Neural cell (in vitro differentiated cells): ENCODE data around the gene MARS2. TPM values are rescaled to one million over a fixed set of nuclear protein-coding genes. Genes with fewer than 3 reads are reported as not detected.

Experiments used
- H2AFZ ChIP-seq: fragments of 200-600, 300-800 bp; sonication (generic), shearing (Covaris generic); 2 replicates; pipeline ENCODE4 v1.6.0; 2014; ENCODE audit warnings: low read depth, mild to moderate bottlenecking, antibody characterized with exemption, low read length, moderate library complexity
- H3F3A ChIP-seq: fragments of 200-600 bp; shearing (Covaris generic); 2 replicates; pipeline ENCODE4 v1.6.1; 2016; ENCODE audit warnings: mild to moderate bottlenecking, moderate library complexity, mixed read lengths, antibody characterized with exemption, low read length; ENCODE audit not compliant: insufficient read depth, poor library complexity, severe bottlenecking
- H3K27ac ChIP-seq: fragments of 200-600, 300-800 bp; sonication (generic), shearing (Covaris generic); 2 replicates; pipeline ENCODE4 v1.5.1; 2014; ENCODE audit warnings: mild to moderate bottlenecking, low read length, moderate library complexity
- H3K27me3 ChIP-seq: fragments of 300-800, 200-600 bp; sonication (generic), shearing (Covaris generic); 2 replicates; pipeline ENCODE4 v1.6.0; 2014; ENCODE audit warnings: mild to moderate bottlenecking, low read depth, low read length, moderate library complexity; ENCODE audit not compliant: insufficient read depth
- H3K36me3 ChIP-seq: fragments of 300-800, 200-600 bp; sonication (generic), shearing (Covaris generic); 2 replicates; pipeline ENCODE4 v1.5.1; 2014; ENCODE audit warnings: mild to moderate bottlenecking, antibody characterized with exemption, low read length, moderate library complexity; ENCODE audit not compliant: insufficient read depth
- H3K4me2 ChIP-seq: fragments of 300-800, 200-600 bp; sonication (generic), shearing (Covaris generic); 2 replicates; pipeline ENCODE4 v1.6.0; 2014; ENCODE audit warnings: mild to moderate bottlenecking, low read length
- H3K4me3 ChIP-seq: fragments of 300-800, 200-600 bp; sonication (generic), shearing (Covaris generic); 2 replicates; pipeline ENCODE4 v1.5.1; 2014; ENCODE audit warnings: mild to moderate bottlenecking, low read length, moderate library complexity
- H3K79me2 ChIP-seq: fragments of 200-600 bp; shearing (Covaris generic); replicated peaks from 2 replicates; pipeline ENCODE4 v1.6.0; 2014; ENCODE audit warnings: mild to moderate bottlenecking, low read length, moderate library complexity; ENCODE audit not compliant: insufficient read depth
- H3K9ac ChIP-seq: fragments of 300-800, 200-600 bp; sonication (generic), shearing (Covaris generic); 2 replicates; pipeline ENCODE4 v1.6.1; 2016; ENCODE audit warnings: mild to moderate bottlenecking, low read length, mixed read lengths
- H3K9me2 ChIP-seq: fragments of 200-600 bp; shearing (Covaris generic); 2 replicates; pipeline ENCODE4 v1.6.1; 2016; ENCODE audit warnings: mild to moderate bottlenecking, low read length, mixed read lengths; ENCODE audit not compliant: insufficient read depth
- H3K9me3 ChIP-seq: fragments of 200-600, 300-800 bp; sonication (generic), shearing (Covaris generic); 2 replicates; pipeline ENCODE4 v1.6.1; 2016; ENCODE audit warnings: mild to moderate bottlenecking, mixed run types, low read length, moderate library complexity, mixed read lengths
- H4K20me1 ChIP-seq: fragments of 200-600 bp; shearing (Covaris generic); 2 replicates; pipeline ENCODE4 v1.6.1; 2016; ENCODE audit warnings: mild to moderate bottlenecking, mixed run types; ENCODE audit not compliant: insufficient read depth
- EP300 ChIP-seq: fragments of 450-650 bp; conservative IDR thresholded peaks from 2 replicates; pipeline ENCODE4 v1.6.1; 2014; ENCODE audit warnings: antibody characterized with exemption, mild to moderate bottlenecking, moderate library complexity; ENCODE audit not compliant: poor library complexity, severe bottlenecking
- EZH2 ChIP-seq: fragments of 200-600, 300-800 bp; shearing (Covaris generic), sonication (generic); IDR thresholded peaks from 2 replicates; pipeline ENCODE4 v1.6.1; 2014; ENCODE audit warnings: antibody characterized with exemption, low read length, borderline replicate concordance, mild to moderate bottlenecking; ENCODE audit not compliant: insufficient read depth, poor library complexity, severe bottlenecking
- MXI1 ChIP-seq: fragments of 450-650 bp; conservative IDR thresholded peaks from 2 replicates; pipeline ENCODE4 v1.6.1; 2014; ENCODE audit warnings: antibody characterized with exemption, mild to moderate bottlenecking; ENCODE audit not compliant: poor library complexity, severe bottlenecking
- POLR2AphosphoS5 ChIP-seq: IDR thresholded peaks from 2 replicates; pipeline ENCODE4 v1.6.1; 2012
- RAD21 ChIP-seq: fragments of 450-650 bp; conservative IDR thresholded peaks from 2 replicates; pipeline ENCODE4 v1.6.1; 2014; ENCODE audit warnings: antibody characterized with exemption, mild to moderate bottlenecking, moderate library complexity
- SMC3 ChIP-seq: fragments of 450-650 bp; conservative IDR thresholded peaks from 2 replicates; pipeline ENCODE4 v1.6.1; 2014; ENCODE audit warnings: antibody characterized with exemption, mild to moderate bottlenecking, moderate library complexity; ENCODE audit not compliant: poor library complexity
- TAF1 ChIP-seq: IDR thresholded peaks from 2 replicates; pipeline ENCODE4 v1.6.1; 2012; ENCODE audit warnings: low read depth
- polyA plus RNA-seq: library from polyadenylated mRNA; depleted of rRNA; stranded (reverse); fragments of >200 nt; gene quantifications from 2 replicates; pipeline ENCODE4 v1.2.3, GENCODE V29; 2014
- TF ChIP-seq, protein P1 (sequence below): fragments of 450-650 bp; IDR thresholded peaks from 2 replicates; pipeline ENCODE4 v1.5.1; 2014; ENCODE audit warnings: antibody characterized with exemption, mild to moderate bottlenecking, moderate library complexity; ENCODE audit not compliant: poor library complexity, severe bottlenecking
- TF ChIP-seq, protein P2 (sequence below): IDR thresholded peaks from 2 replicates; pipeline ENCODE4 v1.6.1; 2012; ENCODE audit warnings: borderline replicate concordance

The MARS2 gene
- polyA plus RNA-seq, 1 donor from 2014 or later: 3.8 TPM

DNA sequence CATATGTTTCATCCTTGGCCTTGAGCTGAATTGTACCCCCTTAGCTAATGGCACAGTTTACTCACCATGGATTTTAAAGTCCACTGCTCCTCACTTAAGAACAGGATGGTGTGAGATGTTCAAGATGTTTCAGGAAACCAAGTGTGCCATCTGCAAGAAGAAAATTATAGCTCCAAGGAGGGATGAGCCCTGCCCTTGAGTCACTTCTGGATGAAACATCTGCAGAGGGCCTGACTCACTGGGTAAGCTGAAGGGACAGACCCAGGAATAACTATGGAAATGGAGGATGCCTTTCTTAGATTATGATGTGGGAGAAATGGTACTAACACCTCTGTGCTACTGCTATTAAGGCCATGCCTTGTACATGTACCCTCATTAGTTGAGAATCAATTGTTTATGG lies 6.4 kb downstream of the MARS2 start:
- no peaks in the 10 kb centered on the region for H3K9me3 ChIP-seq
- H3K4me2 ChIP-seq: no peak overlapping the region
- no peak overlapping the region for H2AFZ ChIP-seq
- H4K20me1 ChIP-seq: no peaks in the 10 kb centered on the region
- H3K27me3 ChIP-seq: no peaks in the 10 kb centered on the region
- H3K9me2 ChIP-seq: no peaks in the 10 kb centered on the region
- no peaks in the 10 kb centered on the region for H3F3A ChIP-seq
- no peaks in the 10 kb centered on the region for H3K36me3 ChIP-seq
- no peak overlapping the region for H3K9ac ChIP-seq
- no peak for TF ChIP-seq POLR2AphosphoS5
- H3K79me2 ChIP-seq: peaks cover 13% of the 10 kb centered on the region
- no peak overlapping the region for H3K27ac ChIP-seq
- H3K4me3 ChIP-seq: no peak overlapping the region

DNA sequence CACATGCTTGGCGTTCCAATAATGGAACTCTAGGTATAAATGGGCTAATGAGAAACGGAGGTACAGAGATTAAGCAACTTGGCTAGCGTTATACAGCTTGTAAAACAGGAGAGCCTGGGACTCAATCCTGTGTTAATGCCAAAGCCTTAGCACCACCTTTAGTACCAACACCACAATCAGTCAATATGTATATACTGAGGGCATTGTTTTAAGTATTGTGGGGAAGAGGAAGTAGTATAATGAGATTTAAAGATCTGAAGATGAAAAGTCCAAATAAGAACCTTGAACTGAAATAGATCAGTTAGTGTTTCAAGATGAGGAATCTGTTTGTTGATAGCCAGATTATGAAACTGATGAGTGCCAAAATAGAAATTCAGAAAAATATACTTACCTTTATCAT lies 8.1 kb downstream of the MARS2 start:
- TF ChIP-seq RAD21 (no peak), POLR2AphosphoS5 (no peak), MXI1 (no peak), TAF1 (no peak), EP300 (no peak), EZH2 (no peak), SMC3 (no peak)
- TF ChIP-seq, protein P1, sequence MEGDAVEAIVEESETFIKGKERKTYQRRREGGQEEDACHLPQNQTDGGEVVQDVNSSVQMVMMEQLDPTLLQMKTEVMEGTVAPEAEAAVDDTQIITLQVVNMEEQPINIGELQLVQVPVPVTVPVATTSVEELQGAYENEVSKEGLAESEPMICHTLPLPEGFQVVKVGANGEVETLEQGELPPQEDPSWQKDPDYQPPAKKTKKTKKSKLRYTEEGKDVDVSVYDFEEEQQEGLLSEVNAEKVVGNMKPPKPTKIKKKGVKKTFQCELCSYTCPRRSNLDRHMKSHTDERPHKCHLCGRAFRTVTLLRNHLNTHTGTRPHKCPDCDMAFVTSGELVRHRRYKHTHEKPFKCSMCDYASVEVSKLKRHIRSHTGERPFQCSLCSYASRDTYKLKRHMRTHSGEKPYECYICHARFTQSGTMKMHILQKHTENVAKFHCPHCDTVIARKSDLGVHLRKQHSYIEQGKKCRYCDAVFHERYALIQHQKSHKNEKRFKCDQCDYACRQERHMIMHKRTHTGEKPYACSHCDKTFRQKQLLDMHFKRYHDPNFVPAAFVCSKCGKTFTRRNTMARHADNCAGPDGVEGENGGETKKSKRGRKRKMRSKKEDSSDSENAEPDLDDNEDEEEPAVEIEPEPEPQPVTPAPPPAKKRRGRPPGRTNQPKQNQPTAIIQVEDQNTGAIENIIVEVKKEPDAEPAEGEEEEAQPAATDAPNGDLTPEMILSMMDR: no peak
- TF ChIP-seq, protein P2, sequence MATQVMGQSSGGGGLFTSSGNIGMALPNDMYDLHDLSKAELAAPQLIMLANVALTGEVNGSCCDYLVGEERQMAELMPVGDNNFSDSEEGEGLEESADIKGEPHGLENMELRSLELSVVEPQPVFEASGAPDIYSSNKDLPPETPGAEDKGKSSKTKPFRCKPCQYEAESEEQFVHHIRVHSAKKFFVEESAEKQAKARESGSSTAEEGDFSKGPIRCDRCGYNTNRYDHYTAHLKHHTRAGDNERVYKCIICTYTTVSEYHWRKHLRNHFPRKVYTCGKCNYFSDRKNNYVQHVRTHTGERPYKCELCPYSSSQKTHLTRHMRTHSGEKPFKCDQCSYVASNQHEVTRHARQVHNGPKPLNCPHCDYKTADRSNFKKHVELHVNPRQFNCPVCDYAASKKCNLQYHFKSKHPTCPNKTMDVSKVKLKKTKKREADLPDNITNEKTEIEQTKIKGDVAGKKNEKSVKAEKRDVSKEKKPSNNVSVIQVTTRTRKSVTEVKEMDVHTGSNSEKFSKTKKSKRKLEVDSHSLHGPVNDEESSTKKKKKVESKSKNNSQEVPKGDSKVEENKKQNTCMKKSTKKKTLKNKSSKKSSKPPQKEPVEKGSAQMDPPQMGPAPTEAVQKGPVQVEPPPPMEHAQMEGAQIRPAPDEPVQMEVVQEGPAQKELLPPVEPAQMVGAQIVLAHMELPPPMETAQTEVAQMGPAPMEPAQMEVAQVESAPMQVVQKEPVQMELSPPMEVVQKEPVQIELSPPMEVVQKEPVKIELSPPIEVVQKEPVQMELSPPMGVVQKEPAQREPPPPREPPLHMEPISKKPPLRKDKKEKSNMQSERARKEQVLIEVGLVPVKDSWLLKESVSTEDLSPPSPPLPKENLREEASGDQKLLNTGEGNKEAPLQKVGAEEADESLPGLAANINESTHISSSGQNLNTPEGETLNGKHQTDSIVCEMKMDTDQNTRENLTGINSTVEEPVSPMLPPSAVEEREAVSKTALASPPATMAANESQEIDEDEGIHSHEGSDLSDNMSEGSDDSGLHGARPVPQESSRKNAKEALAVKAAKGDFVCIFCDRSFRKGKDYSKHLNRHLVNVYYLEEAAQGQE: no peak
- H3K27me3 ChIP-seq: no peaks in the 10 kb centered on the region
- no peaks in the 10 kb centered on the region for H3F3A ChIP-seq
- no peaks in the 10 kb centered on the region for H3K36me3 ChIP-seq
- no peaks in the 10 kb centered on the region for H3K9me2 ChIP-seq
- no peaks in the 10 kb centered on the region for H3K9me3 ChIP-seq
- no peak overlapping the region for H3K4me3 ChIP-seq
- H2AFZ ChIP-seq: no peak overlapping the region
- H3K79me2 ChIP-seq: peaks cover 7% of the 10 kb centered on the region
- no peaks in the 10 kb centered on the region for H4K20me1 ChIP-seq
- no peak overlapping the region for H3K9ac ChIP-seq
- no peak overlapping the region for H3K27ac ChIP-seq
- H3K4me2 ChIP-seq: no peak overlapping the region

DNA sequence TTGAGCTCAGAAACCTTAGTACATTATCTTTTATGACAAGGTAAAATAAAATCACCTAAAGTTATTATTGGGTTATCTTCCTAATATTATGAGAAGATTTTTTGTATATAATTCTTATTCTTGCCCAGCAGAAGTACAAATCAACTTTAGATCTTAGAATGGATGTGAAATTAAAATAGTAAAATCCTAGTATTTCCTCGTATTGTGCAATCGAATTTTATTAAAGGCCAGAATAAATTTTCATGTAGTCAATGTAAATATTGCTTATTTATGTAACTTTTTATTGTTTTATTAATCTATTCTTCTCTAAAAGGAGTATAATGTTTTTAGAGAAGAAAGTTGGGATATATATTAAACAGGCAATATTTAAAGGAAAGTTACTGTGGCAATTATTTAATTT lies 12.7 kb downstream of the MARS2 start:
- Histone ChIP-seq H2AFZ (no peak overlapping the region), H3K9ac (no peak overlapping the region), H3K27me3 (no peaks in the 10 kb centered on the region), H3K4me2 (no peak overlapping the region), H3K27ac (no peak overlapping the region), H3K9me2 (no peaks in the 10 kb centered on the region), H3K4me3 (no peak overlapping the region), H3K36me3 (no peaks in the 10 kb centered on the region), H3K9me3 (no peaks in the 10 kb centered on the region), H3K79me2 (no peaks in the 10 kb centered on the region), H4K20me1 (no peaks in the 10 kb centered on the region), H3F3A (no peaks in the 10 kb centered on the region)
- no peak for TF ChIP-seq RAD21
